ENCODE measurements around the gene PHLPP1.

PHLPP1 gene

GRCh38 chr18:62850619-62851306 is 135.4 kb downstream of the PHLPP1 start:
- no peak for DNase-seq (ENCODE audit: low read depth in 2 of 2)

- DNase-seq (ENCODE audit: low read depth in 2 of 2): no peak
Observed at GRCh38 chr18:62852851-62853250, 137.5 kb downstream of the PHLPP1 start.

DNA sequence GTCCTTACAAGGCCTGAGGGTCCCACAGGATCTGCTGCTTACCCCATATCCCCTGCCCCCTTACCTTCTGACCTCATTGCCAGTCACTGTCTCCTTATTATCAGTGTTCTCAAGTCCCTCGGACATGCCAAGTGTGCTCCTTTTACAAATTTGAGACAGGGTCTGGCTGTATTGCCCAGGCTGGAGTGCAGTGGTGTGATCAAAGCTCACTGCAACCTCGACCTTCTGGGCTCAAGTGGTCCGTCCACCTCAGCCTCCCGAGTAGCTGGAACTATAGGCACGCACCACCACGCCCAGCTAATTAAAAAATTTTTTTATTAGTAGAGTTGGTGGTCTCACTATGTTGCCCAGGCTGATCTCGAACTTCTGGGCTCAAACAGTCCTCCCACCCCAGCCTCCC is 141.0 kb downstream of the PHLPP1 start:
- DNase-seq (ENCODE audit: low read depth in 2 of 2): no peak

DNA sequence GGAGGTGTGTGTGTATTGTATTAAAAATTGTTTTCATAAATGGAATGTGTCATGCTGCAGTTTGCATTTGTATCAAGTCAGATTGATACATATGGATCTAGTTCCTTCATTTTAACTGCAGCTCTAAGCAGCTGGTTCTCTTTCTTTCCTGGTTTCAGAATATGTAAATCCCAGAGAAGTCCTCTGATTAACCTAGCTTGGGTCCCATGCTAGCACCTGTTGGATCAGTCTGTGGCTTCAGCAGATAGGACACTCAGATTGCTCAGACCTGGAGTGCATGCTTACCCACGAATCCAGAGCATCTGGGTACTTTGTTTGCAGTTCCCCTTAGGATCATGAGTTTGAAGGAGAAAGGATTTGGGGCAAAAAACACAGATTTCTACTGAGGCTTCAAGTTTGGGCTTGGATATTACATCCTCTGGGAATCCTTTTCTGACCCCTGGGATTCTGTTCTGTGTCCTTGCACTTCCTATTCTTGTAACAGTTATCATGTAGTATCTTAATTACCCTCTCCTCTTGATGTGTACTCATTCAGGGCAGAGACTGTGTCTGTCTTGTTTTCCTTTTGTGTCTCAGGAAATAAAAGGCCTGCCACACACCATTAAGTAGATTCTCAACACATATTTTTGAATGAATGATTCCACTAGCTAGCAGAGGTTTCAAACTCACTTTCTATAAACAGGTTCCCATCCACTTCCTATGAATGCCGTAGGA is 142.1 kb downstream of the PHLPP1 start:
- no peak for DNase-seq (ENCODE audit: low read depth in 2 of 2)

DNA sequence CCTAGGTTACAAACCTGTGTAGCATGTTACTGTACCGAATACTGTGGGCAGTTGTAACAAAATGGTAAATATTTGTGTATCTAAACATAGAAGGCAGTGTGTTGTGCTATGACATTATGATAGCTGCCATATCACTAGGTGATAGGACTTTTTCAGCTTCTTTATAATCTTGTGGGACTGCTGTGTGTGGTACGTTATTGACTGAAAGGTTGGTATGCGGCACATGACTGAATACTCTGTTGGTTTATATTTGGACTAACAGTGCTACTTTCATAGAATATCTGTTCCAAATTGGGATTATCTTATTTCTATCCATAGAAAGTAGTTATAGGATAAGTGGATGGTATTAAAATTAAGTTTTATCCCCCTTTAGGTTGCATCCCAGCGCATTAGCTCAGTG is 144.7 kb downstream of the PHLPP1 start:
- no peak for DNase-seq (ENCODE audit: low read depth in 2 of 2)

GRCh38 chr18:62862466-62862865 is 147.1 kb downstream of the PHLPP1 start:
- no peak for DNase-seq (ENCODE audit: low read depth in 2 of 2)

DNA sequence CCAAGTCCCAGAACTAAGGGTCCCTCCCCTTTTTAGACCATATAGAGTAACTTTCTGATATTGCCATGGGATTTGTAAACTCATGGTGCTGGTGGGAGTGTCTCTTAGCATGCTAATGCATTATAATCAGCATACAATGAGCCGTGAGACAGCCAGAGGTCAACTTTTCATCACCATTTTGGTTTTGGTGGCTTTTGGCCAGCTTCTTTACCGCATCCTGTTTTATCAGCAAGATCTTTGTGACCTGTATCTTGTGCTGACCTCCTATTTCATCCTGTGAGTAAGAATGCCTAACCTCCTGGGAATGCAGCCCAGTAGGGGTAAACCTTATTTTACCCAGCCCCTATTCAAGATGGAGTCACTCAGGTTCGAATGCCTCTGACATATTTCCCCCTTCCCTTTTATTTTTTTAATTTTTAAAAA is 148.2 kb downstream of the PHLPP1 start:
- no peak for DNase-seq (ENCODE audit: low read depth in 2 of 2)

GRCh38 chr18:62865498-62865897 is 150.2 kb downstream of the PHLPP1 start:
- DNase-seq (ENCODE audit: low read depth in 2 of 2): no peak

- DNase-seq (ENCODE audit: low read depth in 2 of 2): no peak
Observed at GRCh38 chr18:62867534-62867933, 152.2 kb downstream of the PHLPP1 start.

- no peak for DNase-seq (ENCODE audit: low read depth in 2 of 2)
Observed at GRCh38 chr18:62868645-62869044, 153.3 kb downstream of the PHLPP1 start.

GRCh38 chr18:62870643-62871042 is 155.3 kb downstream of the PHLPP1 start:
- DNase-seq (ENCODE audit: low read depth in 2 of 2): no peak

DNA sequence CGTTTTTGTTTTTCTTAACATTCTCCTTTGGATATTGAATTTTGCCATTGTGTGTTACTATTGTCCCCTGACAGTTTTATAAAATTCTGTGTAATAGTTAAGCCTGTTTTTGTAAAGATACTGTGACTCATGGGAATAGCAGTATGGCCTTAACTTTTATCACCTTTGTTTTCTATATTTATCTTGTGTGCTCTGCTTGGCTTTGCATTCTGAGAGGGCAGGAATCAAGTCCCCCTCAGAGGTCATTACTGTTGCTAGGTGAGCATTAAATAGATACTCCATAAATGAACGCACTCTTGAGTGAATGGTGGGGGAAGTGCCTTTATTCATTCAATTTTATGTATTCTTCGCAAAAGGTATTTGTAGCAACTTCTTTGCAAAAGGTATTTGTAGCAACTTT is 160.0 kb downstream of the PHLPP1 start:
- DNase-seq (ENCODE audit: low read depth in 2 of 2): no peak

- no peak for DNase-seq (ENCODE audit: low read depth in 2 of 2)
Observed at GRCh38 chr18:62876111-62876510, 160.8 kb downstream of the PHLPP1 start.

GRCh38 chr18:62876828-62877227 is 161.5 kb downstream of the PHLPP1 start:
- DNase-seq (ENCODE audit: low read depth in 2 of 2): no peak

DNA sequence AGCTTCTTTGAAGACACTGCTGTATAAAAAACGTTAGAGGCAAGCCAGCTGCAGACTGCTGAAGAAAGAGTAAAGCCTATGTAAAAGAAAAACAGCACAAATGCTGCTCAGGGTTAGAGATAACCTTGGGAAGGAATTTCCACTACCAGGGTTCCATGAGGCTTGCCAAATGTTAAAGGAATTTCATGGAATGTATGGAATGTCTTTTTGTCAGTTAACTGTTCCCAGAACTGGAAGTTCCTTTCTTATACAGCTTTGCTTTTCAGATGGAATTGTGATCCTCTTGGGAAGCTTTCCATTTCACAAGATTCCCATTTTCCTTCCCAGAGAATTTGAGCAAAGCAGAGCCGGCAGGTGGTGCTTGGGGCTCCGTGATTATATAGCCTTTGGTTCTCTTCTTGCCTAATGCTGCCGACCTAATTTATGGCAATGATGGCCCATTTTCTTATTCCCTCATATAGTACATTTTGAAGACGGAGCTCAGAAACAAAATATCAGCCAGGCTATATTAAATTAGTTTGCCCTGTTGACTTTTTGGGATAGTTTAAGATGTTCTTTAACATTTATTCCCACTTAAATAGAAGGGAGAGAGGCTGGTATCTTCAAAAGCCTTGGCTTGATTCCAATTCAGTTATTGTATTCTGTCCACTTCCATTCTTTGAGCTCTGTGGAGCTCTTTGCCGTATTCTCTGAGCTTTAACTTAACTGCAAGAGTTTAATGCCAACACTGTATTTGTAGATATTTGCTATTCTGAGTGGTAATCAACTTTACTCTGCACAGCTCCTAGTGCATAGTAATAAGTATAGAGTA is 162.3 kb downstream of the PHLPP1 start:
- peak; percentile 73 to 81 for DNase-seq (ENCODE audit: low read depth in 2 of 2)

DNA sequence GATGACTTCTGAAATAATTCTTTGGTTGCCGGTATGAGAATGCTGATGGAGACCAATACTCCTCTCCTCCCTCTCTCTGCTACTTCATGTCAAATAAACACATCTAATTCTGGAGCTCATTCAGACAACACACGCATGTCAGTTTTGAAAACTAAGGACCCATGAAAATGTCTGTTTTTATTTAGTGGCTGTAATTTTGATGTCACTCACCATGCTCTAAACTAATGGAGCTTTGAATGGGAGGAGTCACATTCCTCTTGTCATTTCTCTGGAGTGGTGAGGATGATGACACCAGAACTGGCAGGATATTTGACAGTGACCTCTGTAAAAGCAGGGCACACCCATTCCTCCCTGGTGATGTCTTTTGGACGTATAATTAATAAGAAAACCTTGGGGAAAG is 163.0 kb downstream of the PHLPP1 start:
- DNase-seq (ENCODE audit: low read depth in 2 of 2): no peak

DNA sequence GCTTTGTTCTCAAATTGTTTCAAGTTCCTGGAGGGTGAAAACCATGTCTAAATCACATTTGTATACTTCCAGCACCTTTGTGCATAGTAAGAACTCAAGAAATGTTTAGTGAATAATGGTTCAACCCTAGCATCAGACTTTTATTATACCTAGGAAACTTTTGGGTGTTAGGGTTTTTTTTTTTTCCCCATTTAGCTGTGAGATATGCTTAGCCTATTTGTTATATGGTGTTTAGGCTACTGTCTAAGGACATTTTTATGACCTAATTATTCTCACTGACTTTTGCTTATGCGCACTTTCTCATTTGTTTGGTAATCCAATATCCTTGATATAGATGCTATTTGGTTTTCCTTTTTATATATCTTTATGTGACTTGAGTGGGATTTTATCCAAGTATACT is 164.7 kb downstream of the PHLPP1 start:
- DNase-seq (ENCODE audit: low read depth in 2 of 2): no peak

DNA sequence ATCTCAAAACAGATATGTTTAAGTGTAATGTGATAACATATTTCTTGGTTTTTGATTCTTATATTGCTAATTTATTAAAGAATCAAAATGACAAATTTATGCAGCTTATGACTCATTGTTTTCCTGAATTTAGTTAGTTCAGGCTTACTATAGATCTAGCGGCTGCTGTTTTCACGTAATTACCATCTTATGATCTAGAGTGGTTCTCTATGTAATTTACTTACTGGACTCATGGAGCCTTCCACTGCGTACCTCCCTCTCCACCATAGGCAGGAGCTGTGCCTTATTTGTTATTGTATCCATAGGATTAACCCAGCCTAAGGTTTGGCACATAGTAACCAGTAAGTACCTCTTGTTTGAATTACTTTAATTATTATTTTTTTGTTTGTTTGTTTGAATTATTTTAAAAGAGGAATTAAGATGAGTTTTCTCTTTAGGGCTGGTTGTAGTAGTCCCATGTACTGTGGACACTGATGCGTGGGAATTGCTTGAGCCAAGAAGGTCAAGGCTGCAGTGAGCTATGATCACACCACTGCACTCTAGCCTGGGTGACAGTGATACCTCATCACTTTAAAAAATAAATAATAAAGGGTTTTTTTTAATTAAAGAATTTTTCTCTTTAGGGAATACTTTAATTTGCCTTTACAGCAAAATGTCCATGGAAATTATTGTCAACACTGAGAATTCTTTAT is 165.5 kb downstream of the PHLPP1 start:
- DNase-seq (ENCODE audit: low read depth in 2 of 2): no peak

GRCh38 chr18:62881509-62882016 is 166.2 kb downstream of the PHLPP1 start:
- peak; percentile 69 to 72 for DNase-seq (ENCODE audit: low read depth in 2 of 2)

DNA sequence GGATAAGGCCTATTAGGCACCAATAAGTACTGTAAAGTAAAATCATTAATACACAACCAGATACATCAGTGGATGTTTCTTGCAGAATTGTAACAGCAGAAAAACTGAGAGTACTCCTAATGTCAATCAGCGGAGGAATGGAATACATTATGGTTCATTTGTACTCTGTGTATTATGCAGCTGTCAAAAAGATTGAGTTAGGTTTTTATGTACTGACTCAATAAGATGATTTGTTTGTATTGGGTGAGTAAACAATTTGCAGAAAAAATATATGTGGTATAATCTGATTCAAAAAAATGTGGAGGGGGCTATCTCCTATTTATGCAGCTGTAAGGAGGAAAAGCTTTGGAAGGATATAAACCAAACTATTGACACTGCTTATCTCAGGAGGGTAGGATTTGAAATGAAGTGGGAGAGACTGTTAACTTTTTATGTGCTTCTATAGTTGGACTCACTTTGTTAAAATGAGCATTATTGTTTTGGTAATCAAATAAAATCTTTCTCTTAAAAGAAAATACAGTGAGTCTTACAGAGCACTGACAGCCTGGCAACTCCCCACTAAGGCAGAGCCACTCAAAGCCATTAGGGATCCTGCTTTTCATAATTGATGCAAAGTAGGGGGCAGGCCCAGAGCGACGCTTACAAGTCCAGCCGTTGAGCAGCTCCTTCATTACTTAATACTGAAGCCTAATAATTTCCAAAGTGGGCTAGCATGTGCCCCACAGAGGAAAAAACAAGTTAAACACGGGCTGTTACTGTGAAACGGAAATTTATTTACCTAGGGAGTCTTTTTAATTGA is 168.8 kb downstream of the PHLPP1 start:
- no peak for DNase-seq (ENCODE audit: low read depth in 2 of 2)

DNA sequence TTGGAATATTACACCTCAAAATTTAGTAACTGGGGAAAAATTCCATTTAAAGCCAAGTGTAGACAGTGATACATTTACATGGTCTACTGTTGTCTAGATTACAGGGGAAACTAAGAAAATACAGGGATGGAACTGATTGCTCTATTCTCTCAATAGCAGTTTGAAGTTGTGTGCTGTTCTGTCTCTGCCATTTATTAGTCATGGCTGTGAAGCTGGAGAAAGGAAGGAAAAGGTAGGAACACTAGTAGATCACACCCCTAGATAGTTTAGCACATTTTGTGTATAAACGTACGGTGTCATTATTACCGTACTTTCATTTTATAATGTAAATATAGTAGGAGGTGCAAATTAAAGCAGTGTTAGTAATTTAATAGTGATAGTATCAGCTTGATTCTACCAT is 170.5 kb downstream of the PHLPP1 start:
- DNase-seq (ENCODE audit: low read depth in 2 of 2): no peak

Data from fibroblast of skin of left biceps (primary cell).